ENCODE measurements around the gene GIMD1.

GRCh38 chr4:106369456-106370060, 980 bp upstream of the GIMD1 start:
- TF ChIP-seq ELF4 (IDR thresholded peaks at IDR 0.05) (no peak), ARNT (IDR thresholded peaks at IDR 0.05) (no peak), SP1 (IDR thresholded peaks at IDR 0.05) (no peak), FOXM1 (IDR thresholded peaks at IDR 0.05; ENCODE audit: borderline replicate concordance) (no peak), BHLHE40 (IDR thresholded peaks at IDR 0.05; ENCODE audit: borderline replicate concordance) (no peak), ZNF384 (IDR thresholded peaks at IDR 0.05) (no peak), CTBP1 (IDR thresholded peaks at IDR 0.05; ENCODE audit: borderline replicate concordance) (no peak), LEF1 (IDR thresholded peaks at IDR 0.05; ENCODE audit: borderline replicate concordance) (no peak), FOXA1 (IDR thresholded peaks at IDR 0.05) (no peak), TARDBP (IDR thresholded peaks at IDR 0.05) (no peak), FOXK2 (IDR thresholded peaks at IDR 0.05) (no peak)
- TF ChIP-seq, protein P1, sequence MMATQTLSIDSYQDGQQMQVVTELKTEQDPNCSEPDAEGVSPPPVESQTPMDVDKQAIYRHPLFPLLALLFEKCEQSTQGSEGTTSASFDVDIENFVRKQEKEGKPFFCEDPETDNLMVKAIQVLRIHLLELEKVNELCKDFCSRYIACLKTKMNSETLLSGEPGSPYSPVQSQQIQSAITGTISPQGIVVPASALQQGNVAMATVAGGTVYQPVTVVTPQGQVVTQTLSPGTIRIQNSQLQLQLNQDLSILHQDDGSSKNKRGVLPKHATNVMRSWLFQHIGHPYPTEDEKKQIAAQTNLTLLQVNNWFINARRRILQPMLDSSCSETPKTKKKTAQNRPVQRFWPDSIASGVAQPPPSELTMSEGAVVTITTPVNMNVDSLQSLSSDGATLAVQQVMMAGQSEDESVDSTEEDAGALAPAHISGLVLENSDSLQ (IDR thresholded peaks at IDR 0.05): no peak

Data from HEK293T (cell line).